Cardiac muscle cell (in vitro differentiated cells and primary cell): Measurements from ENCODE around the gene HOXC13. TPM values are rescaled to one million over a fixed set of nuclear protein-coding genes. Genes with fewer than 3 reads are reported as not detected.

Experiments
- DNase-seq, 2 donors: peaks; one replicate each; pipeline versions ENCODE4 v3.0.0 to v3.0.0-alpha.2; 2010 to 2017; ENCODE audit warnings: low read depth in 1 of 2, low spot score in 1 of 2
- H3K27ac ChIP-seq: fragments of 200-600 bp; sonication (generic); 2 replicates; pipeline ENCODE4 v1.5.1; 2016
- H3K27me3 ChIP-seq: fragments of 200-600 bp; sonication (generic); 2 replicates; pipeline ENCODE4 v1.6.0; 2016; ENCODE audit warnings: control low read depth
- H3K36me3 ChIP-seq: fragments of 200-600 bp; sonication (generic); 2 replicates; pipeline ENCODE4 v1.5.1; 2016; ENCODE audit warnings: control low read depth
- H3K4me1 ChIP-seq: fragments of 200-600 bp; sonication (generic); 2 replicates; pipeline ENCODE4 v1.8.1; 2017; ENCODE audit warnings: low read depth, mild to moderate bottlenecking, mixed run types
- H3K4me3 ChIP-seq: fragments of 200-600 bp; sonication (generic); 2 replicates; pipeline ENCODE4 v1.5.1; 2016; ENCODE audit warnings: mild to moderate bottlenecking
- H3K9me3 ChIP-seq: fragments of 200-600 bp; sonication (generic); 2 replicates; pipeline ENCODE4 v1.5.1; 2017; ENCODE audit warnings: low read depth, mild to moderate bottlenecking, control low read depth
- CTCF ChIP-seq: IDR thresholded peaks from 2 replicates; pipeline ENCODE4 v1.5.1; 2012; ENCODE audit warnings: low read depth, mild to moderate bottlenecking, low read length
- polyA plus RNA-seq: library from polyadenylated mRNA; unstranded; fragments of >200 nt; fragmentation: Nextera tagmentation; extraction: Ambion mirVana; gene quantifications from 2 replicates; pipeline ENCODE4 v1.2.1, GENCODE V29; 2016
- total RNA-seq: library from RNA; depleted of rRNA; stranded (reverse); fragments of >200 nt; gene quantifications from 2 replicates; pipeline ENCODE4 v1.2.3, GENCODE V29; 2016

HOXC13 gene
- total and polyA plus RNA-seq, 2 experiments from 2014 or later: not detected

- no peaks in the 10 kb centered on the region for H3K36me3 ChIP-seq
Measured at GRCh38 chr12:53991077-53991460, 52.4 kb downstream of the HOXC13 start.

GRCh38 chr12:53992377-53992889 lies 53.8 kb downstream of the HOXC13 start:
- no peak for TF ChIP-seq CTCF
- Histone ChIP-seq H3K4me3 (no peak overlapping the region), H3K27me3 (peaks cover 100% of the 10 kb centered on the region), H3K4me1 (no peaks in the 10 kb centered on the region), H3K36me3 (no peaks in the 10 kb centered on the region), H3K9me3 (no peaks in the 10 kb centered on the region), H3K27ac (no peak overlapping the region)
- DNase-seq: no peak

More at GRCh38 chr12:53991077-53991460, 52.4 kb downstream of the HOXC13 start:
- Histone ChIP-seq H3K9me3 (no peaks in the 10 kb centered on the region), H3K27ac (no peak overlapping the region), H3K4me1 (no peaks in the 10 kb centered on the region), H3K27me3 (peaks cover 100% of the 10 kb centered on the region), H3K4me3 (no peak overlapping the region)
- no peak for DNase-seq
- TF ChIP-seq CTCF: no peak

- no peak overlapping the region for H3K4me3 ChIP-seq
- H3K27me3 ChIP-seq: peaks cover 100% of the 10 kb centered on the region
- no peaks in the 10 kb centered on the region for H3K4me1 ChIP-seq
- H3K9me3 ChIP-seq: no peaks in the 10 kb centered on the region
- no peak overlapping the region for H3K27ac ChIP-seq
- no peaks in the 10 kb centered on the region for H3K36me3 ChIP-seq
- TF ChIP-seq CTCF: no peak
- no peak for DNase-seq
Measured at GRCh38 chr12:53993162-53994008, 54.8 kb downstream of the HOXC13 start.

- H3K4me3 ChIP-seq: no peak overlapping the region
- H3K36me3 ChIP-seq: no peaks in the 10 kb centered on the region
- no peak overlapping the region for H3K27ac ChIP-seq
- no peaks in the 10 kb centered on the region for H3K4me1 ChIP-seq
- no peak for DNase-seq
- H3K27me3 ChIP-seq: peaks cover 100% of the 10 kb centered on the region
- no peaks in the 10 kb centered on the region for H3K9me3 ChIP-seq
- no peak for TF ChIP-seq CTCF
Measured at GRCh38 chr12:53994009-53994263, 55.3 kb downstream of the HOXC13 start.

- no peak for TF ChIP-seq CTCF
- no peak overlapping the region for H3K27ac ChIP-seq
- no peak overlapping the region for H3K4me3 ChIP-seq
- DNase-seq: no peak
- H3K27me3 ChIP-seq: peaks cover 100% of the 10 kb centered on the region
- H3K36me3 ChIP-seq: no peaks in the 10 kb centered on the region
- H3K9me3 ChIP-seq: no peaks in the 10 kb centered on the region
- no peaks in the 10 kb centered on the region for H3K4me1 ChIP-seq
Measured at GRCh38 chr12:53994264-53995001, 55.8 kb downstream of the HOXC13 start.
